GM12878 (cell line): ENCODE data around the gene INTU. TPM values are rescaled to one million over a fixed set of nuclear protein-coding genes. Genes with fewer than 3 reads are reported as not detected.

Experiments used
- ATAC-seq: fragments of 200-7000 bp; cut with Tn5 transposase; 3 replicates; pipeline ENCODE4 v1.9.1; 2020; ENCODE audit warnings: mild to moderate bottlenecking, moderate library complexity
- BruUV-seq: library from RNA; stranded (reverse); fragments of 400-500 nt; replicated peaks from 2 replicates; lab custom pipeline; 2021; lab: Mats Ljungman, UMichigan
- CTCF ChIA-PET: fragments of 300-600 bp; sonication (Branson Sonifier 250); formaldehyde crosslinking; extraction: SDS; loops from one replicate; lab custom pipeline; 2021; ENCODE audit warnings: inconsistent platforms; lab: Yijun Ruan, JAX
- POLR2A ChIA-PET: fragments of 350-600 bp; formaldehyde crosslinking; extraction: SDS; loops from one replicate; lab custom pipeline; 2021; ENCODE audit warnings: inconsistent platforms; lab: Charles Lee
- RAD21 ChIA-PET: fragments of 300-600 bp; sonication (Branson Sonifier 250); formaldehyde crosslinking; loops from one replicate; lab custom pipeline; 2023; ENCODE audit warnings: antibody characterized with exemption; ENCODE audit not compliant: unreplicated experiment; lab: Charles Lee
- SMC1A ChIA-PET: fragments of 300-600 bp; sonication (Branson Sonifier 250); formaldehyde crosslinking; loops from one replicate; lab custom pipeline; 2023; ENCODE audit not compliant: unreplicated experiment, uncharacterized antibody; lab: Charles Lee
- DNase-seq: peaks from one replicate; pipeline ENCODE4 v3.0.0-alpha.2; 2011; ENCODE audit warnings: low read depth, low spot score
- FAIRE-seq: peaks from 3 replicates; lab custom pipeline; 2011; peaks lifted over from hg19 to GRCh38; lab: Jason Lieb, UNC
- H2AFZ ChIP-seq: 2 replicates; pipeline ENCODE4 v1.6.0; 2011; ENCODE audit warnings: low read depth, low read length, control low read depth; ENCODE audit not compliant: control insufficient read depth
- H3K27ac ChIP-seq: 2 replicates; pipeline ENCODE4 v1.5.1; 2011; ENCODE audit warnings: control low read depth; ENCODE audit not compliant: control insufficient read depth, insufficient read depth
- H3K27me3 ChIP-seq, 2 experiments: replicated peaks in 1 of 2; 2 replicates each; pipeline versions ENCODE4 v1.6.0 to v1.6.1; 2011; ENCODE audit warnings: low read length in 1 of 2; ENCODE audit not compliant: control insufficient read depth in 2 of 2, insufficient read depth in 2 of 2
- H3K36me3 ChIP-seq, 2 experiments: 2 replicates each; pipeline ENCODE4 v1.5.1; 2011; ENCODE audit warnings: low read length in 1 of 2; ENCODE audit not compliant: control insufficient read depth in 2 of 2, insufficient read depth in 2 of 2
- H3K4me1 ChIP-seq: 2 replicates; pipeline ENCODE4 v1.6.1; 2011; ENCODE audit warnings: mild to moderate bottlenecking, low read length, moderate library complexity, mixed read lengths; ENCODE audit not compliant: control insufficient read depth, insufficient read depth
- H3K4me2 ChIP-seq: 2 replicates; pipeline ENCODE4 v1.6.0; 2011; ENCODE audit warnings: control low read depth; ENCODE audit not compliant: control insufficient read depth, insufficient read depth
- H3K4me3 ChIP-seq: fragments of 200-600 bp; sonication (generic); 2 replicates; pipeline ENCODE4 v1.5.1; 2016
- H3K79me2 ChIP-seq: 2 replicates; pipeline ENCODE4 v1.6.0; 2011; ENCODE audit warnings: low read length; ENCODE audit not compliant: control insufficient read depth, insufficient read depth
- H3K9ac ChIP-seq: 2 replicates; pipeline ENCODE4 v1.8.0; 2011; ENCODE audit warnings: low read length, control low read depth, mixed read lengths; ENCODE audit not compliant: control insufficient read depth, insufficient read depth
- H3K9me3 ChIP-seq: replicated peaks from 3 replicates; pipeline ENCODE4 v1.5.1; 2011; ENCODE audit warnings: mild to moderate bottlenecking, low read length; ENCODE audit not compliant: control insufficient read depth, insufficient read depth
- H4K20me1 ChIP-seq: 2 replicates; pipeline ENCODE4 v1.6.0; 2011; ENCODE audit not compliant: control insufficient read depth, insufficient read depth
- ATF7 ChIP-seq: fragments of 450-650 bp; IDR thresholded peaks from 2 replicates; pipeline ENCODE4 v1.6.1; 2016; ENCODE audit warnings: low read depth, mild to moderate bottlenecking
- CEBPB ChIP-seq, 2 experiments: fragments of 150-350 bp in 1 of 2; IDR thresholded peaks; 2 replicates each; pipeline ENCODE4 v1.6.1; 2012 to 2014; ENCODE audit warnings: low read depth in 2 of 2, low read length in 2 of 2, borderline replicate concordance in 1 of 2, inconsistent platforms in 1 of 2
- IKZF1 ChIP-seq: fragments of 450-650 bp; conservative IDR thresholded peaks from 2 replicates; pipeline ENCODE4 v1.6.1; 2017; ENCODE audit warnings: antibody characterized with exemption, mild to moderate bottlenecking
- IRF3 ChIP-seq: fragments of 450-650 bp; IDR thresholded peaks from 2 replicates; pipeline ENCODE4 v1.6.1; 2014; ENCODE audit warnings: mild to moderate bottlenecking
- MYB ChIP-seq: fragments of 150-350 bp; IDR thresholded peaks from 2 replicates; pipeline ENCODE4 v1.6.1; 2014; ENCODE audit warnings: mild to moderate bottlenecking, low read depth, low read length, borderline replicate concordance
- NFIC ChIP-seq: IDR thresholded peaks from 2 replicates; pipeline ENCODE4 v1.6.1; 2012; ENCODE audit warnings: low read depth, mild to moderate bottlenecking, inconsistent platforms, low read length, moderate library complexity
- PML ChIP-seq: IDR thresholded peaks from 2 replicates; pipeline ENCODE4 v1.6.1; 2012; ENCODE audit warnings: low read length, inconsistent platforms
- SUPT20H ChIP-seq: IDR thresholded peaks from 2 replicates; pipeline ENCODE4 v1.6.1; 2011; ENCODE audit warnings: low read depth, mild to moderate bottlenecking, low read length, moderate library complexity, borderline replicate concordance; ENCODE audit not compliant: control insufficient read depth
- USF1 ChIP-seq: IDR thresholded peaks from 2 replicates; pipeline ENCODE4 v1.6.1; 2011; ENCODE audit warnings: borderline replicate concordance, low read depth, mild to moderate bottlenecking, moderate library complexity, mixed read lengths, low read length; ENCODE audit not compliant: insufficient read depth; ENCODE audit errors: extremely low read length
- USF2 ChIP-seq: IDR thresholded peaks from 2 replicates; pipeline ENCODE4 v1.6.1; 2011; ENCODE audit warnings: low read depth, low read length, improper control_type of control experiment, borderline replicate concordance
- YY1 ChIP-seq: IDR thresholded peaks from 2 replicates; pipeline ENCODE4 v1.6.1; 2011; ENCODE audit warnings: low read depth, mild to moderate bottlenecking, low read length
- ZBED1 ChIP-seq: IDR thresholded peaks from 2 replicates; pipeline ENCODE4 v1.6.1; 2016; ENCODE audit warnings: borderline replicate concordance
- WGBS: methylation state at CpG from one replicate; pipeline ENCODE4 v1.1.6; 2016; ENCODE audit warnings: low lambda C conversion rate; ENCODE audit not compliant: insufficient replicate concordance, insufficient coverage; ENCODE audit errors: missing lambda C conversion rate; 5-methylcytosine and 5-hydroxymethylcytosine counted together
- in situ Hi-C: fragments of 300-500 bp; cut with MboI; formaldehyde crosslinking; loops from 9 replicates; pipeline ENCODE4 v1.14.3; 2018; ENCODE audit warnings: mixed read lengths
- intact Hi-C: fragments of 100-400 bp; cut with micrococcal nuclease; formaldehyde crosslinking; loops from one replicate; pipeline ENCODE4 v1.14.2; 2022; ENCODE audit not compliant: unreplicated experiment
- polyA plus RNA-seq, 11 experiments: library from polyadenylated mRNA; depleted of rRNA in 4 of 11; unstranded in 6 of 11; stranded (reverse) in 5 of 11; fragments of >200 nt; fragmentation: Nextera tagmentation in 4 of 11; fragmentation: Illumina TruSeq in 1 of 11; extraction: Ambion mirVana in 4 of 11; extraction: Trizol in 1 of 11; gene quantifications; 1 replicate in 1 of 11; 2 replicates in 10 of 11; pipeline versions ENCODE4 v1.2.1 to v1.2.3, GENCODE V29; 2011 to 2016; ENCODE audit warnings: inconsistent platforms in 2 of 11, missing spikeins in 2 of 11, low read depth in 1 of 11
- total RNA-seq, 4 experiments: library from RNA; depleted of rRNA in 3 of 4; stranded (reverse); fragments of >200 nt in 3 of 4; fragmentation: Illumina TruSeq in 1 of 4; extraction: Trizol in 1 of 4; gene quantifications; 2 replicates each; pipeline versions ENCODE4 v1.2.1 to v1.2.3, GENCODE V29; 2013 to 2021

INTU gene
- total and polyA plus RNA-seq, 10 of the 15 experiments (the other 5 are each of a cell fraction or from before 2014, with no cell fraction given): under 0.01 to 0.15 (median 0.01) TPM; not detected in 4

GRCh38 chr4:127623797-127624083 is 9.0 kb upstream of the INTU start:
- H3K36me3 ChIP-seq: no peaks in the 10 kb centered on the region
- no peaks in the 10 kb centered on the region for H3K4me1 ChIP-seq
- no peak for DNase-seq
- CTCF ChIA-PET: no interaction called here
- 2% methylated on average over 7 of the region's 7 CpGs for WGBS
- no peak overlapping the region for H3K4me3 ChIP-seq
- H3K27me3 ChIP-seq: peaks cover 5 to 19% of the 10 kb centered on the region in 2 experiments
- H2AFZ ChIP-seq: no peak overlapping the region
- H3K79me2 ChIP-seq: no peaks in the 10 kb centered on the region
- H3K9me3 ChIP-seq: no peaks in the 10 kb centered on the region
- BruUV-seq: no TSS peak
- no peak overlapping the region for H3K27ac ChIP-seq
- SMC1A ChIA-PET: no interaction called here
- intact Hi-C loops: no loop called here
- H4K20me1 ChIP-seq: no peaks in the 10 kb centered on the region
- in situ Hi-C loops: no loop called here
- POLR2A ChIA-PET: no interaction called here
- ATAC-seq: no peak
- TF ChIP-seq MYB (no peak), ATF7 (no peak), SUPT20H (no peak), CEBPB (IDR thresholded peaks at IDR 0.05; ENCODE audit: borderline replicate concordance in 1 of 2, low read depth in 2 of 2, low read length in 2 of 2) (no peak), NFIC (no peak), USF2 (no peak)
- H3K4me2 ChIP-seq: peak overlapping the region; percentile 51; the same call in 1 of the 2 replicates
- H3K9ac ChIP-seq: no peak overlapping the region
- RAD21 ChIA-PET: no interaction called here
- no peak for FAIRE-seq

- 38% methylated on average over 8 of the region's 8 CpGs for WGBS
- Histone ChIP-seq H3K27ac (no peak overlapping the region), H2AFZ (no peak overlapping the region), H3K4me1 (no peaks in the 10 kb centered on the region), H3K4me3 (no peak overlapping the region), H3K79me2 (no peaks in the 10 kb centered on the region), H3K36me3 (no peaks in the 10 kb centered on the region), H3K9ac (no peak overlapping the region), H4K20me1 (no peaks in the 10 kb centered on the region), H3K9me3 (no peaks in the 10 kb centered on the region), H3K27me3 (peaks cover 5 to 19% of the 10 kb centered on the region in 2 experiments), H3K4me2 (no peak overlapping the region)
- ChIA-PET SMC1A (interaction anchor here (1.1 kb wide), 1 partner anchor 65 kb away, joined by 4 read pairs; no protein-coding TSS in a partner anchor), RAD21 (no interaction called here), CTCF (no interaction called here), POLR2A (no interaction called here)
- no peak for DNase-seq
- no TSS peak for BruUV-seq
- intact Hi-C loops: no loop called here
- FAIRE-seq: no peak
- in situ Hi-C loops: no loop called here
- no peak for ATAC-seq
- TF ChIP-seq ZBED1: no peak
- no peak for TF ChIP-seq IRF3
- TF ChIP-seq YY1: no peak
- TF ChIP-seq USF1: no peak
- no peak for TF ChIP-seq IKZF1
- no peak for TF ChIP-seq PML
Observed at GRCh38 chr4:127624173-127624572, 8.6 kb upstream of the INTU start.
